ENCODE results near the gene UNC13B. TPM values are rescaled to one million over a fixed set of nuclear protein-coding genes. Genes with fewer than 3 reads are reported as not detected.

Gene UNC13B
- total RNA-seq, 5 donors from 2014 or later (not counting 1 experiment from before 2014, with no cell fraction given): 0.45 to 1.2 (median 0.72) TPM

GRCh38 chr9:35431467-35431866, 269.7 kb downstream of the UNC13B start:
- DNase-seq (no peak), ATAC-seq (replicated peaks in 1 of 4) (no peak)
- Mint-ChIP-seq H3K27ac (no peak overlapping the region), H3K4me3 (no peak overlapping the region), H3K27me3 (peaks cover 28 to 32% of the 10 kb centered on the region in 2 donors), H3K4me1 (no peaks in the 10 kb centered on the region), H3K36me3 (no peaks in the 10 kb centered on the region), H3K9me3 (peaks cover 4 to 11% (median 7%) of the 10 kb centered on the region in 3 donors)
- no CpG with 5 or more reads among the region's 1 CpG for WGBS (ENCODE audit: insufficient coverage)
- ChIA-PET CTCF (no interaction called here), POLR2A (interaction anchor here (0.5 kb wide), 2 partner anchors 208 to 419 kb away, joined by 3 to 6 read pairs; no protein-coding TSS in a partner anchor)
- Histone ChIP-seq H3K9me3 (no peaks in the 10 kb centered on the region), H3K4me1 (ENCODE audit: control insufficient read depth in 1 of 2, extremely low read depth in 1 of 2, insufficient read depth in 2 of 2, low read length in 2 of 2) (no peaks in the 10 kb centered on the region), H3K4me3 (ENCODE audit: control insufficient read depth in 1 of 2, extremely low read depth in 1 of 2, low read length in 1 of 2) (no peak overlapping the region), H3K27ac (ENCODE audit: low read length) (no peak overlapping the region), H3K36me3 (ENCODE audit: control insufficient read depth in 2 of 2, extremely low read depth in 1 of 2, insufficient read depth in 1 of 2, low read length in 1 of 2) (no peaks in the 10 kb centered on the region), H3K27me3 (replicated peaks in 1 of 2; ENCODE audit: control insufficient read depth in 2 of 2, extremely low read depth in 1 of 2, insufficient read depth in 2 of 2, low read length in 1 of 2) (peaks cover 0 to 7% of the 10 kb centered on the region in 2 experiments)

GRCh38 chr9:35432076-35432475, 270.3 kb downstream of the UNC13B start:
- WGBS (ENCODE audit: insufficient coverage): no CpG with 5 or more reads among the region's 2 CpGs
- H3K27me3 Mint-ChIP-seq: peaks cover 22 to 25% of the 10 kb centered on the region in 2 donors
- POLR2A ChIA-PET: interaction anchor here (0.5 kb wide), 2 partner anchors 208 to 419 kb away, joined by 3 to 6 read pairs; no protein-coding TSS in a partner anchor

GRCh38 chr9:35436933-35437332, 275.1 kb downstream of the UNC13B start:
- H3K9me3 Mint-ChIP-seq: no peaks in the 10 kb centered on the region
- H3K27me3 ChIP-seq (replicated peaks in 1 of 2; ENCODE audit: control insufficient read depth in 2 of 2, extremely low read depth in 1 of 2, insufficient read depth in 2 of 2, low read length in 1 of 2): no peaks in the 10 kb centered on the region
- H3K4me1 Mint-ChIP-seq: no peaks in the 10 kb centered on the region
- H3K4me3 Mint-ChIP-seq: no peak overlapping the region
- no peak overlapping the region for H3K27ac ChIP-seq (ENCODE audit: low read length)
- WGBS (ENCODE audit: insufficient coverage): no CpG with 5 or more reads among the region's 1 CpG
- DNase-seq (no peak), ATAC-seq (replicated peaks in 1 of 4) (no peak)
- no peak overlapping the region for H3K4me3 ChIP-seq (ENCODE audit: control insufficient read depth in 1 of 2, extremely low read depth in 1 of 2, low read length in 1 of 2)
- H3K36me3 Mint-ChIP-seq: no peaks in the 10 kb centered on the region
- H3K36me3 ChIP-seq (ENCODE audit: control insufficient read depth in 2 of 2, extremely low read depth in 1 of 2, insufficient read depth in 1 of 2, low read length in 1 of 2): no peaks in the 10 kb centered on the region
- no peaks in the 10 kb centered on the region for H3K4me1 ChIP-seq (ENCODE audit: control insufficient read depth in 1 of 2, extremely low read depth in 1 of 2, insufficient read depth in 2 of 2, low read length in 2 of 2)
- POLR2A ChIA-PET: no interaction called here
- CTCF ChIA-PET: no interaction called here
- peaks cover 1 to 3% of the 10 kb centered on the region in 2 donors for H3K27me3 Mint-ChIP-seq
- no peak overlapping the region for H3K27ac Mint-ChIP-seq
- H3K9me3 ChIP-seq: no peaks in the 10 kb centered on the region

More at GRCh38 chr9:35432076-35432475, 270.3 kb downstream of the UNC13B start:
- no peaks in the 10 kb centered on the region for H3K4me1 ChIP-seq (ENCODE audit: control insufficient read depth in 1 of 2, extremely low read depth in 1 of 2, insufficient read depth in 2 of 2, low read length in 2 of 2)
- no peaks in the 10 kb centered on the region for H3K36me3 ChIP-seq (ENCODE audit: control insufficient read depth in 2 of 2, extremely low read depth in 1 of 2, insufficient read depth in 1 of 2, low read length in 1 of 2)
- Mint-ChIP-seq H3K9me3 (peaks cover 4 to 11% (median 7%) of the 10 kb centered on the region in 3 donors), H3K4me1 (no peaks in the 10 kb centered on the region), H3K27ac (no peak overlapping the region), H3K4me3 (no peak overlapping the region), H3K36me3 (no peaks in the 10 kb centered on the region)
- H3K4me3 ChIP-seq (ENCODE audit: control insufficient read depth in 1 of 2, extremely low read depth in 1 of 2, low read length in 1 of 2): no peak overlapping the region
- no peaks in the 10 kb centered on the region for H3K9me3 ChIP-seq
- ATAC-seq (replicated peaks in 1 of 4): no peak
- CTCF ChIA-PET: no interaction called here
- peaks cover 0 to 7% of the 10 kb centered on the region in 2 experiments for H3K27me3 ChIP-seq (replicated peaks in 1 of 2; ENCODE audit: control insufficient read depth in 2 of 2, extremely low read depth in 1 of 2, insufficient read depth in 2 of 2, low read length in 1 of 2)
- no peak overlapping the region for H3K27ac ChIP-seq (ENCODE audit: low read length)
- no peak for DNase-seq

- no peaks in the 10 kb centered on the region for H3K9me3 ChIP-seq
- Mint-ChIP-seq H3K4me3 (no peak overlapping the region), H3K27me3 (peaks cover 34 to 35% of the 10 kb centered on the region in 2 donors), H3K9me3 (no peaks in the 10 kb centered on the region), H3K36me3 (no peaks in the 10 kb centered on the region), H3K4me1 (no peaks in the 10 kb centered on the region), H3K27ac (no peak overlapping the region)
- WGBS (ENCODE audit: insufficient coverage): 100% methylated on average over 1 of the region's 3 CpGs
- DNase-seq (no peak), ATAC-seq (replicated peaks in 1 of 4) (no peak)
- no peak overlapping the region for H3K27ac ChIP-seq (ENCODE audit: low read length)
- no peak overlapping the region for H3K4me3 ChIP-seq (ENCODE audit: control insufficient read depth in 1 of 2, extremely low read depth in 1 of 2, low read length in 1 of 2)
- H3K4me1 ChIP-seq (ENCODE audit: control insufficient read depth in 1 of 2, extremely low read depth in 1 of 2, insufficient read depth in 2 of 2, low read length in 2 of 2): no peaks in the 10 kb centered on the region
- no peaks in the 10 kb centered on the region for H3K36me3 ChIP-seq (ENCODE audit: control insufficient read depth in 2 of 2, extremely low read depth in 1 of 2, insufficient read depth in 1 of 2, low read length in 1 of 2)
- ChIA-PET POLR2A (no interaction called here), CTCF (no interaction called here)
- H3K27me3 ChIP-seq (replicated peaks in 1 of 2; ENCODE audit: control insufficient read depth in 2 of 2, extremely low read depth in 1 of 2, insufficient read depth in 2 of 2, low read length in 1 of 2): no peaks in the 10 kb centered on the region
These were observed 284.2 kb downstream of the UNC13B start for GRCh38 chr9:35446012-35446411.

GRCh38 chr9:35448496-35448895, 286.7 kb downstream of the UNC13B start:
- Mint-ChIP-seq H3K27ac (no peak overlapping the region), H3K27me3 (peaks cover 49 to 50% of the 10 kb centered on the region in 2 donors), H3K4me1 (no peaks in the 10 kb centered on the region), H3K9me3 (peaks cover 2 to 6% (median 4%) of the 10 kb centered on the region in 3 donors), H3K4me3 (no peak overlapping the region), H3K36me3 (peaks cover 3% of the 10 kb centered on the region)
- ATAC-seq (replicated peaks in 1 of 4) (no peak), DNase-seq (no peak)
- ChIA-PET POLR2A (no interaction called here), CTCF (no interaction called here)
- H3K27me3 ChIP-seq (replicated peaks in 1 of 2; ENCODE audit: control insufficient read depth in 2 of 2, extremely low read depth in 1 of 2, insufficient read depth in 2 of 2, low read length in 1 of 2): peaks cover 0 to 10% of the 10 kb centered on the region in 2 experiments
- H3K9me3 ChIP-seq: no peaks in the 10 kb centered on the region
- 38% methylated on average over 1 of the region's 1 CpG for WGBS (ENCODE audit: insufficient coverage)
- H3K27ac ChIP-seq (ENCODE audit: low read length): no peak overlapping the region
- no peak overlapping the region for H3K4me3 ChIP-seq (ENCODE audit: control insufficient read depth in 1 of 2, extremely low read depth in 1 of 2, low read length in 1 of 2)
- no peaks in the 10 kb centered on the region for H3K4me1 ChIP-seq (ENCODE audit: control insufficient read depth in 1 of 2, extremely low read depth in 1 of 2, insufficient read depth in 2 of 2, low read length in 2 of 2)
- no peaks in the 10 kb centered on the region for H3K36me3 ChIP-seq (ENCODE audit: control insufficient read depth in 2 of 2, extremely low read depth in 1 of 2, insufficient read depth in 1 of 2, low read length in 1 of 2)

- H3K4me1 ChIP-seq (ENCODE audit: control insufficient read depth in 1 of 2, extremely low read depth in 1 of 2, insufficient read depth in 2 of 2, low read length in 2 of 2): no peaks in the 10 kb centered on the region
- ATAC-seq (replicated peaks in 1 of 4) (no peak), DNase-seq (no peak)
- Mint-ChIP-seq H3K4me1 (no peaks in the 10 kb centered on the region), H3K9me3 (peaks cover 8 to 18% (median 14%) of the 10 kb centered on the region in 3 donors), H3K27me3 (peaks cover 32 to 37% of the 10 kb centered on the region in 2 donors), H3K36me3 (peaks cover 3% of the 10 kb centered on the region), H3K27ac (no peak overlapping the region), H3K4me3 (no peak overlapping the region)
- H3K4me3 ChIP-seq (ENCODE audit: control insufficient read depth in 1 of 2, extremely low read depth in 1 of 2, low read length in 1 of 2): no peak overlapping the region
- H3K9me3 ChIP-seq: no peaks in the 10 kb centered on the region
- ChIA-PET POLR2A (interaction anchor here in 1 of 2 donors (0.6 kb wide), 1 partner anchor 432 kb away, joined by 4 read pairs; no protein-coding TSS in a partner anchor), CTCF (no interaction called here)
- WGBS (ENCODE audit: insufficient coverage): 94% methylated on average over 2 of the region's 2 CpGs
- H3K36me3 ChIP-seq (ENCODE audit: control insufficient read depth in 2 of 2, extremely low read depth in 1 of 2, insufficient read depth in 1 of 2, low read length in 1 of 2): no peaks in the 10 kb centered on the region
- peaks cover 0 to 14% of the 10 kb centered on the region in 2 experiments for H3K27me3 ChIP-seq (replicated peaks in 1 of 2; ENCODE audit: control insufficient read depth in 2 of 2, extremely low read depth in 1 of 2, insufficient read depth in 2 of 2, low read length in 1 of 2)
- no peak overlapping the region for H3K27ac ChIP-seq (ENCODE audit: low read length)
These were observed 290.7 kb downstream of the UNC13B start for GRCh38 chr9:35452481-35452880.

GRCh38 chr9:35453786-35454185, 292.0 kb downstream of the UNC13B start:
- Mint-ChIP-seq H3K27me3 (peaks cover 29 to 42% of the 10 kb centered on the region in 2 donors), H3K36me3 (peaks cover 3% of the 10 kb centered on the region), H3K4me1 (no peaks in the 10 kb centered on the region), H3K9me3 (peaks cover 8 to 18% (median 14%) of the 10 kb centered on the region in 3 donors), H3K4me3 (no peak overlapping the region), H3K27ac (no peak overlapping the region)
- no peak overlapping the region for H3K4me3 ChIP-seq (ENCODE audit: control insufficient read depth in 1 of 2, extremely low read depth in 1 of 2, low read length in 1 of 2)
- H3K27me3 ChIP-seq (replicated peaks in 1 of 2; ENCODE audit: control insufficient read depth in 2 of 2, extremely low read depth in 1 of 2, insufficient read depth in 2 of 2, low read length in 1 of 2): peaks cover 0 to 14% of the 10 kb centered on the region in 2 experiments
- no peaks in the 10 kb centered on the region for H3K9me3 ChIP-seq
- no peaks in the 10 kb centered on the region for H3K4me1 ChIP-seq (ENCODE audit: control insufficient read depth in 1 of 2, extremely low read depth in 1 of 2, insufficient read depth in 2 of 2, low read length in 2 of 2)
- CTCF ChIA-PET: no interaction called here
- H3K36me3 ChIP-seq (ENCODE audit: control insufficient read depth in 2 of 2, extremely low read depth in 1 of 2, insufficient read depth in 1 of 2, low read length in 1 of 2): no peaks in the 10 kb centered on the region
- DNase-seq: no peak
- H3K27ac ChIP-seq (ENCODE audit: low read length): no peak overlapping the region
- 68% methylated on average over 2 of the region's 2 CpGs for WGBS (ENCODE audit: insufficient coverage)
- ATAC-seq (replicated peaks in 1 of 4): no peak
- POLR2A ChIA-PET: no interaction called here
